ENCODE measurements around the gene UPF1. TPM values are rescaled to one million over a fixed set of nuclear protein-coding genes. Genes with fewer than 3 reads are reported as not detected.

UPF1 gene
- total RNA-seq, 1 donor from 2014 or later, result 46.3 TPM

DNA sequence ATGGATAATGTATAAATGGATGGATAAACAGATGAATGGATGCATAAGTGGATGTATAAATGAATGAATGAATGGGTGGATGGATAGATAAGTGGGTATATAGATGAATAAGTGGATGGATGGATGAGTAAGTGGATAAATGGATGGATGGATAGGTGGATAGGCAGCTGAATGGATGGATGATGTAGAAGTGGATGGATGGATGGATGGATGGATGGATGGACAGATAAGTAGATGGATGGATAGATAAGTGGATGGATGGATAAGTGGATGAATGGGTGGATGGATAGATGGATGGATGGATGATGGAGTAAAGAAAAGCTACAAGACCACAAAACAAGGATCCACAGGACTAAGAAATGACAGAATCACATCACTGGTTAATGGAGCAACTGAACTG lies 31.7 kb upstream of the UPF1 start:
- Mint-ChIP-seq H3K4me3 (ENCODE audit: unreplicated experiment) (no peak overlapping the region), H3K27me3 (ENCODE audit: unreplicated experiment) (peaks cover 13% of the 10 kb centered on the region), H3K9me3 (ENCODE audit: unreplicated experiment) (peaks cover 2% of the 10 kb centered on the region), H3K27ac (ENCODE audit: unreplicated experiment) (no peak overlapping the region), H3K4me1 (ENCODE audit: low read depth, unreplicated experiment) (no peaks in the 10 kb centered on the region), H3K36me3 (ENCODE audit: unreplicated experiment) (no peaks in the 10 kb centered on the region)
- DNase-seq, result no peak
- TF ChIP-seq, protein P1, sequence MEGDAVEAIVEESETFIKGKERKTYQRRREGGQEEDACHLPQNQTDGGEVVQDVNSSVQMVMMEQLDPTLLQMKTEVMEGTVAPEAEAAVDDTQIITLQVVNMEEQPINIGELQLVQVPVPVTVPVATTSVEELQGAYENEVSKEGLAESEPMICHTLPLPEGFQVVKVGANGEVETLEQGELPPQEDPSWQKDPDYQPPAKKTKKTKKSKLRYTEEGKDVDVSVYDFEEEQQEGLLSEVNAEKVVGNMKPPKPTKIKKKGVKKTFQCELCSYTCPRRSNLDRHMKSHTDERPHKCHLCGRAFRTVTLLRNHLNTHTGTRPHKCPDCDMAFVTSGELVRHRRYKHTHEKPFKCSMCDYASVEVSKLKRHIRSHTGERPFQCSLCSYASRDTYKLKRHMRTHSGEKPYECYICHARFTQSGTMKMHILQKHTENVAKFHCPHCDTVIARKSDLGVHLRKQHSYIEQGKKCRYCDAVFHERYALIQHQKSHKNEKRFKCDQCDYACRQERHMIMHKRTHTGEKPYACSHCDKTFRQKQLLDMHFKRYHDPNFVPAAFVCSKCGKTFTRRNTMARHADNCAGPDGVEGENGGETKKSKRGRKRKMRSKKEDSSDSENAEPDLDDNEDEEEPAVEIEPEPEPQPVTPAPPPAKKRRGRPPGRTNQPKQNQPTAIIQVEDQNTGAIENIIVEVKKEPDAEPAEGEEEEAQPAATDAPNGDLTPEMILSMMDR (IDR thresholded peaks at IDR 0.05; ENCODE audit: partially characterized antibody, unreplicated experiment), result no peak

DNA sequence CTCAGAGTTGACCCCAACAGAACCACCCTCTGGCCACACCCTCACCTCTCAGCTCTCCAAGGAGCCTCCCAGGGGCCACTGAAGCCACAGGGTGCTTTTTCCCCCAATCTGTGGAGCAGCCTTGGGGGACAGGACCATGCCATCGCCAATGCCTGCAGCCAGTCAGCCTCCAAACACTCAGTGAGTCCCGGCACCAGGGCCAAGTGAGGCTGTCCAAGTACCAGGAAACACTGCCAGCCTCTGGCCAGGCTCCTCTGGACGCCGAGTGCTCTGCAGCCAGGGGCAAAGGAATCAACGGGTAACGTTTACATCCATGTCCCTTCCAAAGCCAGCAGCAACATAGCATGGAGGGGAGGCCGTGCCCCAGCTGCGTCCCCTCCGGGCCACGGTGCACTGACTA lies 31.1 kb upstream of the UPF1 start:
- peaks cover 13% of the 10 kb centered on the region for H3K27me3 Mint-ChIP-seq (ENCODE audit: unreplicated experiment)
- H3K4me1 Mint-ChIP-seq (ENCODE audit: low read depth, unreplicated experiment), result no peaks in the 10 kb centered on the region
- H3K27ac Mint-ChIP-seq (ENCODE audit: unreplicated experiment), result no peak overlapping the region
- H3K9me3 Mint-ChIP-seq (ENCODE audit: unreplicated experiment), result peaks cover 2% of the 10 kb centered on the region
- TF ChIP-seq, protein P1 (IDR thresholded peaks at IDR 0.05; ENCODE audit: partially characterized antibody, unreplicated experiment), result no peak
- no peaks in the 10 kb centered on the region for H3K36me3 Mint-ChIP-seq (ENCODE audit: unreplicated experiment)
- no peak for DNase-seq
- H3K4me3 Mint-ChIP-seq (ENCODE audit: unreplicated experiment), result no peak overlapping the region

DNA sequence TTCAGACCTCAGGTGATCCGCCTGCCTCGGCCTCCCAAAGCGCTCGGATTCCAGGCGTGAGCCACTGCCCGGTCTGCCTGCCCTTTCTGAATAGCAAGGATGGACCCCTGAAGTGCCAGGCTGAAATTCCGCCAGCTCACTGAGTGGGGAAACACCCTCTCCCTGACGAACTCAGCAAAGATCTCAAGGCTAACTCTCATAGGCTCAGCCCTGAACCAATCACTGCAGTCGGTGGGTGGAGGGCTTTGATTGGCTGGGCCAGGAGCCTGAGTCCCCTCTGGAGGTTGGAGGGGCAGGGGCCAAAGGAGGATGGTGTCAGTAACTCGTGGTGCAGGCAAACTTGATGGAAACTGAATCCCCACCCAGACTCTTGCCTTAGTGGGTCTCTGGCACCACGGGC lies 29.4 kb upstream of the UPF1 start:
- no peaks in the 10 kb centered on the region for H3K36me3 Mint-ChIP-seq (ENCODE audit: unreplicated experiment)
- no peak for DNase-seq
- no peaks in the 10 kb centered on the region for H3K4me1 Mint-ChIP-seq (ENCODE audit: low read depth, unreplicated experiment)
- H3K9me3 Mint-ChIP-seq (ENCODE audit: unreplicated experiment), result peaks cover 1% of the 10 kb centered on the region
- TF ChIP-seq, protein P1 (IDR thresholded peaks at IDR 0.05; ENCODE audit: partially characterized antibody, unreplicated experiment), result no peak
- no peak overlapping the region for H3K27ac Mint-ChIP-seq (ENCODE audit: unreplicated experiment)
- H3K4me3 Mint-ChIP-seq (ENCODE audit: unreplicated experiment), result no peak overlapping the region
- H3K27me3 Mint-ChIP-seq (ENCODE audit: unreplicated experiment), result peaks cover 11% of the 10 kb centered on the region

DNA sequence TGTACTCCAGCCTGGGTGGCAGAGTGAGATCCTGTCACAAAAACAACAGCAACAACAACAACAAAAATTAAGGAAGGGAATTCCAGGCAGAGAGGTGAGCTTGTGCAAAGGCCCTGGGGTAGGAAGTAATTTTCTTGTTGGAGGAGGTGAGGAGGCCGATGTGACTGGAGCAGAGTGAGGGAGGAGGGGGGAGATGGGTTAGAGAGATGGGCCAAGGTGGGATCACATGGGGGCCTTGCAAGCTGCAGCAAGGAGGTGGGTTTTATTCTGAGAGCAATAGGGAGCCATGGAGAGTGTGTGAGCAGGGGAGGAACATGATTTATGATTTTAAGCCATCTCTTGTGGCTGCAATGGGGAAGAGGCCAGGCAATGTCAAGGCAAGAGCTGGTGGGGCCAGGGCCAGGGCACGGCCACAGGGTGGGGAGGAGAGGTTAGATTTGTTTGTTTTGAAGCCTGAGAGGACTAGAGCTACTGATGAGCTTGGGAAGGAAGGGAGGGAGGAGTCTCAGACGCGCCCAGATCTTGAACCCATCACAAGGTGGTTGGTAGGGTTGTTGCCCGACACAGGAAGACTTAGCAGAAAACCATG lies 28.1 kb upstream of the UPF1 start:
- no peaks in the 10 kb centered on the region for H3K36me3 Mint-ChIP-seq (ENCODE audit: unreplicated experiment)
- no peaks in the 10 kb centered on the region for H3K4me1 Mint-ChIP-seq (ENCODE audit: low read depth, unreplicated experiment)
- H3K27ac Mint-ChIP-seq (ENCODE audit: unreplicated experiment), result no peak overlapping the region
- no peak overlapping the region for H3K4me3 Mint-ChIP-seq (ENCODE audit: unreplicated experiment)
- no peak for DNase-seq
- peaks cover 8% of the 10 kb centered on the region for H3K27me3 Mint-ChIP-seq (ENCODE audit: unreplicated experiment)
- peaks cover 3% of the 10 kb centered on the region for H3K9me3 Mint-ChIP-seq (ENCODE audit: unreplicated experiment)
- TF ChIP-seq, protein P1 (IDR thresholded peaks at IDR 0.05; ENCODE audit: partially characterized antibody, unreplicated experiment), result no peak

DNA sequence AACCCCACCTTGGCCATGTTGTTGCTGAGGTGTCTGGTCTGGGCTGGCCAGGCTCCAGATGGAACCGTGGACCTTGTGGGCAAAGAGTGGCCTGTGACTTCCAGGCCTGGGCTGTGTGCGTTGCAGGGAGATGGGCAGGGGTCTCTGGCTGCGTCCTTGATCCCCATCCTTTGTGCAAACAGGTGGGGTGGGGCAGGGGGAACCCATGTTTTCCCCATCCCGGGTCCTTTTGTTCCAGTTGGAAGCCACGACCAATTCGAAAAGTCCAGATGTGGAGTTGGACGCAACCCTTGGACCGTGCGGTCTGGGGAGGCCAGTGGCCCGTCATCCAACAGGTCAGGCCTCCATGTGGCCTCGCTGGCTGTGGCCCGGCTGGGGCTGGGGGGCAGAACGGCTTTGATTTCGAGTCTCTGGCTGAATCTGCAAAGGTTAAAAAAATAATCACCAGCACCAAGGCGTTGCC lies 27.6 kb upstream of the UPF1 start:
- Mint-ChIP-seq H3K4me1 (ENCODE audit: low read depth, unreplicated experiment) (no peaks in the 10 kb centered on the region), H3K9me3 (ENCODE audit: unreplicated experiment) (peaks cover 3% of the 10 kb centered on the region)
- TF ChIP-seq, protein P1 (IDR thresholded peaks at IDR 0.05; ENCODE audit: partially characterized antibody, unreplicated experiment), result no peak

More for the DNA sequence above, 27.6 kb upstream of the UPF1 start:
- Mint-ChIP-seq H3K27ac (ENCODE audit: unreplicated experiment) (no peak overlapping the region), H3K27me3 (ENCODE audit: unreplicated experiment) (peaks cover 8% of the 10 kb centered on the region), H3K4me3 (ENCODE audit: unreplicated experiment) (no peak overlapping the region), H3K36me3 (ENCODE audit: unreplicated experiment) (no peaks in the 10 kb centered on the region)
- no peak for DNase-seq

All from glutamatergic neuron (in vitro differentiated cells).